GM21526 (cell line): Measurements from ENCODE around the gene ADORA2A.

Source experiments
- ATAC-seq: cut with Tn5 transposase; IDR thresholded peaks from one replicate; pipeline ENCODE4 v1.9.1; 2021; ENCODE audit warnings: moderate library complexity; ENCODE audit not compliant: unreplicated experiment, low FRiP score

Gene ADORA2A

GRCh38 chr22:24402460-24403192 is 24.8 kb upstream of the ADORA2A start:
- ATAC-seq: no peak

GRCh38 chr22:24403346-24403745 is 24.1 kb upstream of the ADORA2A start:
- ATAC-seq: no peak

GRCh38 chr22:24404561-24405275 is 22.7 kb upstream of the ADORA2A start:
- no peak for ATAC-seq

- ATAC-seq: no peak
Observed at GRCh38 chr22:24405631-24406321, 21.6 kb upstream of the ADORA2A start.

GRCh38 chr22:24406322-24407277 is 20.8 kb upstream of the ADORA2A start:
- no peak for ATAC-seq

- no peak for ATAC-seq
Observed at GRCh38 chr22:24407278-24407665, 20.1 kb upstream of the ADORA2A start.

GRCh38 chr22:24407884-24408283 is 19.5 kb upstream of the ADORA2A start:
- no peak for ATAC-seq

GRCh38 chr22:24408630-24409029 is 18.8 kb upstream of the ADORA2A start:
- ATAC-seq: no peak

- no peak for ATAC-seq
Observed at GRCh38 chr22:24409707-24410106, 17.7 kb upstream of the ADORA2A start.

GRCh38 chr22:24410110-24410856 is 17.1 kb upstream of the ADORA2A start:
- ATAC-seq: no peak

- ATAC-seq: no peak
Observed at GRCh38 chr22:24411256-24412004, 16.0 kb upstream of the ADORA2A start.

- ATAC-seq: no peak
Observed at GRCh38 chr22:24412274-24412673, 15.1 kb upstream of the ADORA2A start.

GRCh38 chr22:24413271-24413670 is 14.1 kb upstream of the ADORA2A start:
- ATAC-seq: no peak

GRCh38 chr22:24413736-24414385 is 13.5 kb upstream of the ADORA2A start:
- ATAC-seq: no peak

- no peak for ATAC-seq
Observed at GRCh38 chr22:24414523-24414922, 12.9 kb upstream of the ADORA2A start.

GRCh38 chr22:24414984-24415945 is 12.1 kb upstream of the ADORA2A start:
- no peak for ATAC-seq

- no peak for ATAC-seq
Observed at GRCh38 chr22:24416095-24416494, 11.3 kb upstream of the ADORA2A start.
